ENCODE data around the gene RAPGEF4. TPM values are rescaled to one million over a fixed set of nuclear protein-coding genes. Genes with fewer than 3 reads are reported as not detected.

RAPGEF4 gene
- total and polyA plus RNA-seq, 2 of the 8 experiments (the other 6 are each of a cell fraction or from before 2014, with no cell fraction given), result 1.2 to 2.6 TPM

DNA sequence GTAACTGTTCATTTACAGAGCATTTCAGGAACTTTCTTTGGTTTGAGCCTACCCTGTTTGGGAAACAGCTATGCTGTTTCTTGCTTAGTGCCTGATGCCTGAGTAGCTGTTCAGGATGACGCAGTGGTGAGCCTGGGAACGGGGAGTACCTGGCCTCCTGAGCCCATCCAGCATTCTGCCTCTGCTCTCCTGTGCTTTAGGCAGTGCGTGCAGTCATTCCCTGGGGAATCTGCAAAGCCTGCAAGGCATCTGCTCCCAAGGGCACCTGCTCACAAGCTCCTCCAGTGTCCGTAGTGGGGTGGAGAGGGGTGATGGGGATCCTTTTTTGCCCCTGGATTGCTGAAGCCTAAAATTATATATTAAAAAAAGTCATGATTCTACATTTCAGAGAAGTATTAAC lies 68.8 kb downstream of the RAPGEF4 start:
- no peak overlapping the region for H2BK5ac ChIP-seq (ENCODE audit: low read depth, low read length)
- H3K9me3 ChIP-seq (ENCODE audit: insufficient read depth in 2 of 2, low read depth in 1 of 2, low read length in 1 of 2), result peaks cover 13 to 15% of the 10 kb centered on the region in 2 experiments
- H3K23ac ChIP-seq (ENCODE audit: insufficient read length), result no peak overlapping the region
- CTCF ChIA-PET (ENCODE audit: partially characterized antibody), result interaction anchor here (0.9 to 3.3 kb wide), 9 partner anchors 9 to 657 kb away, joined by 3 to 27 read pairs (median 4); no protein-coding TSS in a partner anchor
- no peak overlapping the region for H2BK15ac ChIP-seq (ENCODE audit: low read length)
- H3K36me3 ChIP-seq (ENCODE audit: control insufficient read depth in 2 of 4, insufficient read depth in 4 of 4, low read length in 3 of 4), result no peaks in the 10 kb centered on the region
- H2AFZ ChIP-seq (ENCODE audit: low read length), result no peak overlapping the region
- POLR2A ChIA-PET (ENCODE audit: partially characterized antibody), result no interaction called here
- H2BK12ac ChIP-seq (ENCODE audit: low read depth, low read length), result no peak overlapping the region
- no peaks in the 10 kb centered on the region for H3K27me3 ChIP-seq (replicated peaks in 1 of 4; ENCODE audit: control insufficient read depth in 3 of 4, extremely low read depth in 1 of 4, insufficient read depth in 3 of 4, low read length in 3 of 4)
- no peak overlapping the region for H3K9ac ChIP-seq (replicated peaks in 1 of 4; ENCODE audit: extremely low read depth in 1 of 4, low read depth in 3 of 4, low read length in 3 of 4)
- no peak overlapping the region for H2AK5ac ChIP-seq (ENCODE audit: low read depth, low read length)
- DNase-seq (ENCODE audit: low read depth in 1 of 2, low spot score in 2 of 2) (no peak), FAIRE-seq (no peak)
- H4K5ac ChIP-seq (ENCODE audit: insufficient read length, low read depth, low read length), result no peak overlapping the region
- no peak overlapping the region for H4K8ac ChIP-seq (ENCODE audit: extremely low read depth, insufficient read depth, low read length)
- no peaks in the 10 kb centered on the region for H4K20me1 ChIP-seq (replicated peaks in 1 of 2; ENCODE audit: control insufficient read depth in 1 of 2, insufficient read depth in 2 of 2, low read length in 2 of 2)
- H3K79me1 ChIP-seq (ENCODE audit: low read depth, low read length), result no peaks in the 10 kb centered on the region
- no peak overlapping the region for H3K4me3 ChIP-seq (ENCODE audit: extremely low read depth in 1 of 4, insufficient read depth in 2 of 4, low read depth in 3 of 4, low read length in 4 of 4)
- H2BK120ac ChIP-seq (replicated peaks; ENCODE audit: low read depth, low read length), result no peak overlapping the region
- H3K4me1 ChIP-seq (replicated peaks in 1 of 4; ENCODE audit: control insufficient read depth in 3 of 4, insufficient read depth in 4 of 4, low read length in 3 of 4), result no peaks in the 10 kb centered on the region
- H3K14ac ChIP-seq (ENCODE audit: insufficient read length), result no peak overlapping the region
- no peaks in the 10 kb centered on the region; the same call in 1 of the 2 replicates for H3K23me2 ChIP-seq (ENCODE audit: low read depth, low read length)
- no peak overlapping the region for H4K91ac ChIP-seq (replicated peaks; ENCODE audit: insufficient read length, low read length)
- no peak overlapping the region for H3K27ac ChIP-seq (ENCODE audit: low read depth, low read length)
- WGBS, 2 experiments (ENCODE audit: extremely low coverage in 1 of 2, insufficient coverage in 1 of 2, insufficient read length in 1 of 2, insufficient replicate concordance in 2 of 2, low coverage in 1 of 2, low lambda C conversion rate in 2 of 2, missing lambda C conversion rate in 1 of 2), result 87% methylated on average over 4 of the region's 4 CpGs; no CpG with 5 or more reads in 1 of the 2 experiments
- H3K4me2 ChIP-seq (ENCODE audit: insufficient read depth in 1 of 2, low read depth in 2 of 2, low read length in 2 of 2), result no peak overlapping the region
- no peak overlapping the region for H3K56ac ChIP-seq (replicated peaks; ENCODE audit: insufficient read length, low read depth, low read length)
- H2BK20ac ChIP-seq (ENCODE audit: low read length), result no peak overlapping the region
- H3K79me2 ChIP-seq (ENCODE audit: control insufficient read depth in 1 of 2, insufficient read depth in 2 of 2, low read length in 2 of 2), result no peaks in the 10 kb centered on the region
- no peak overlapping the region for H3K18ac ChIP-seq (ENCODE audit: extremely low read depth, low read length)
- H3K4ac ChIP-seq (replicated peaks; ENCODE audit: insufficient read length, low read depth, low read length), result no peak overlapping the region
- TF ChIP-seq TCF12 (IDR thresholded peaks at IDR 0.05; ENCODE audit: low read depth, low read length) (no peak), RAD21 (IDR thresholded peaks at IDR 0.05 in 1 of 2, conservative IDR thresholded peaks at IDR 0.05 in 1 of 2; ENCODE audit: low read depth in 2 of 2, low read length in 2 of 2) (no peak), SRF (IDR thresholded peaks at IDR 0.05; ENCODE audit: low read depth, low read length) (no peak), KDM4A (IDR thresholded peaks at IDR 0.05; ENCODE audit: low read depth, low read length, severe bottlenecking) (no peak), CEBPB (IDR thresholded peaks at IDR 0.05; ENCODE audit: low read depth, low read length) (no peak), MAFK (IDR thresholded peaks at IDR 0.05; ENCODE audit: low read depth, low read length) (no peak), RNF2 (IDR thresholded peaks at IDR 0.05; ENCODE audit: borderline replicate concordance, low read depth, low read length, missing control alignments, poor library complexity, severe bottlenecking) (no peak), TEAD4 (IDR thresholded peaks at IDR 0.05; ENCODE audit: low read depth, low read length) (no peak), FOSL1 (IDR thresholded peaks at IDR 0.05; ENCODE audit: insufficient read depth, low read depth, low read length) (no peak), RBBP5 (IDR thresholded peaks at IDR 0.05; ENCODE audit: borderline replicate concordance, low read depth, low read length) (no peak), ASH2L (IDR thresholded peaks at IDR 0.05; ENCODE audit: low read length) (no peak), KDM5A (IDR thresholded peaks at IDR 0.05; ENCODE audit: low read length) (no peak)
- TF ChIP-seq, protein P1, sequence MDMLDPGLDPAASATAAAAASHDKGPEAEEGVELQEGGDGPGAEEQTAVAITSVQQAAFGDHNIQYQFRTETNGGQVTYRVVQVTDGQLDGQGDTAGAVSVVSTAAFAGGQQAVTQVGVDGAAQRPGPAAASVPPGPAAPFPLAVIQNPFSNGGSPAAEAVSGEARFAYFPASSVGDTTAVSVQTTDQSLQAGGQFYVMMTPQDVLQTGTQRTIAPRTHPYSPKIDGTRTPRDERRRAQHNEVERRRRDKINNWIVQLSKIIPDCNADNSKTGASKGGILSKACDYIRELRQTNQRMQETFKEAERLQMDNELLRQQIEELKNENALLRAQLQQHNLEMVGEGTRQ (IDR thresholded peaks at IDR 0.05; ENCODE audit: low read length), result no peak

Data from H1 (cell line).